ENCODE measurements around the gene COBL.

COBL gene

DNA sequence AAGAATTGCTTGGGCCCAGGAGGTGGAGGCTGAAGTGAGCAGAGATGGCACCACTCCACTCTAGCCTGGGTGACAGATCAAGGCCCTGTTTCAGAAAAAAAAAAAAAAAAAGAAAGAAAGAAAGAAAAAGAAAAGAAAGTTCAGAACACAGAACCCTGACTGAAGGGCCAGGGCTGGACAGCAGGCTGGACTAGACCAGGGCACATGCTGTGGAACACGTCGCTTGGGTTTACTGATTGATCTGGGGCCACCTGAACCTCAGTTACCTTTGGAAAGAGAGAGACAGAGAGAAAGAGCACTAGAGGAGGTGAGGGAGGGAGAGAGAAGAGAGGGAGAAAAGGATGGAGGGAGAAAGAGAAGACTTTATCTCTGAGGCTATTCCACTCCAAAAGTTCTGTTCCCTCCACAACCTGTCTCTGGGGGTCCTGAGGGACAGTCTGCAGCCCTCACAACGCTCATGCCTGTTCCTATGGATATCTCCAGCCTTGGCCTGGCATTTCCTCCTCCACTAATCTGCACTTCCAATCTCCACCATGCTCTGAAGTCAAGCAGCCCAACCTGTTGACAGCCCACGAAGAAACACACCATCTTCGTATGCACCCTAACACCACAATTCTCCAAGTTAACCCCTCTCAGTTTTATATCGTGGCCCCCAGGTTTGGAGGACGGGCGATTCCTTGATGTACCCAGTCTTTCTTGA lies 81.8 kb downstream of the COBL start:
- TF ChIP-seq, protein P1, sequence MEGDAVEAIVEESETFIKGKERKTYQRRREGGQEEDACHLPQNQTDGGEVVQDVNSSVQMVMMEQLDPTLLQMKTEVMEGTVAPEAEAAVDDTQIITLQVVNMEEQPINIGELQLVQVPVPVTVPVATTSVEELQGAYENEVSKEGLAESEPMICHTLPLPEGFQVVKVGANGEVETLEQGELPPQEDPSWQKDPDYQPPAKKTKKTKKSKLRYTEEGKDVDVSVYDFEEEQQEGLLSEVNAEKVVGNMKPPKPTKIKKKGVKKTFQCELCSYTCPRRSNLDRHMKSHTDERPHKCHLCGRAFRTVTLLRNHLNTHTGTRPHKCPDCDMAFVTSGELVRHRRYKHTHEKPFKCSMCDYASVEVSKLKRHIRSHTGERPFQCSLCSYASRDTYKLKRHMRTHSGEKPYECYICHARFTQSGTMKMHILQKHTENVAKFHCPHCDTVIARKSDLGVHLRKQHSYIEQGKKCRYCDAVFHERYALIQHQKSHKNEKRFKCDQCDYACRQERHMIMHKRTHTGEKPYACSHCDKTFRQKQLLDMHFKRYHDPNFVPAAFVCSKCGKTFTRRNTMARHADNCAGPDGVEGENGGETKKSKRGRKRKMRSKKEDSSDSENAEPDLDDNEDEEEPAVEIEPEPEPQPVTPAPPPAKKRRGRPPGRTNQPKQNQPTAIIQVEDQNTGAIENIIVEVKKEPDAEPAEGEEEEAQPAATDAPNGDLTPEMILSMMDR (conservative IDR thresholded peaks at IDR 0.05): no peak
- H3K27ac ChIP-seq: no peak overlapping the region

- H3K27ac ChIP-seq: no peak overlapping the region
- TF ChIP-seq, protein P1 (conservative IDR thresholded peaks at IDR 0.05): no peak
Observed at GRCh38 chr7:51234139-51234538, 82.5 kb downstream of the COBL start.

GRCh38 chr7:51233374-51233773 lies 83.2 kb downstream of the COBL start:
- TF ChIP-seq, protein P1 (conservative IDR thresholded peaks at IDR 0.05): no peak
- H3K27ac ChIP-seq: no peak overlapping the region

DNA sequence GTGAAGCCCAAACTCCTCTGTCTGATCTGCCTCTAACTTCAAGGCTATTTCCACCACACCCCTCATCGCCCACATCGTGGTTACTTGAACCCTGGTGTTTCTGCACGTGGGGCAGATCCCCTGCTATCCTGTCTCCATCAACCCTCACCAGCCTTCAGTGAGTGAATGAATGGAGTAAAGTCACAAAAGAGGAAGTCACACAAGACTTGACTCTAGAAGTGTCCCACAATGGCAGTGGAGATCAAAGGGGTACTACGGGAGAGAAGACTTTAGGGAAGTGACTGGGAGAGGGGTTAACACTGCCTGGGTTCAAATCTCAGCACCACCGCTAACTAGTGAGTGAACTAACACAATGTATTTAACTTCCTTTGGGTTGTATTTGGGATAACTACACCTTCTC lies 85.9 kb downstream of the COBL start:
- TF ChIP-seq, protein P1 (conservative IDR thresholded peaks at IDR 0.05): no peak
- H3K27ac ChIP-seq: no peak overlapping the region

- TF ChIP-seq, protein P1 (conservative IDR thresholded peaks at IDR 0.05): no peak
- H3K27ac ChIP-seq: no peak overlapping the region
Observed at GRCh38 chr7:51230324-51230625, 86.3 kb downstream of the COBL start.

GRCh38 chr7:51229620-51230323 lies 86.8 kb downstream of the COBL start:
- TF ChIP-seq, protein P1 (conservative IDR thresholded peaks at IDR 0.05): no peak
- H3K27ac ChIP-seq: peak overlapping the region; percentile 6; the same call in 1 of the 2 replicates

- H3K27ac ChIP-seq: peak overlapping the region; percentile 6; the same call in 1 of the 2 replicates
- TF ChIP-seq, protein P1 (conservative IDR thresholded peaks at IDR 0.05): no peak
Observed at GRCh38 chr7:51229106-51229537, 87.5 kb downstream of the COBL start.

Data from VCaP (cell line).